ENCODE results near the gene DYRK1A. TPM values are rescaled to one million over a fixed set of nuclear protein-coding genes. Genes with fewer than 3 reads are reported as not detected.
A peak's percentile ranks its signal among the peaks of the same experiment; 100 is the strongest.

DYRK1A gene
- total and polyA plus RNA-seq, 11 donors, result 24.5 to 96.6 (median 69.0) TPM

- Histone ChIP-seq H3K27me3 (no peaks in the 10 kb centered on the region), H3K4me3 (no peak overlapping the region), H3K4me1 (peaks cover under 1 to 74% (median 55%) of the 10 kb centered on the region in 12 donors), H3K36me3 (peaks cover 0 to 13% (median 0%) of the 10 kb centered on the region in 9 donors), H3K9me3 (no peaks in the 10 kb centered on the region), H3K27ac (peak overlapping the region in 1 of 12 donors; percentile 8)
- WGBS, 4 donors, result 76 to 86% (median 81%) methylated on average over 7 of the region's 7 CpGs
- no peak for TF ChIP-seq POLR2A (IDR thresholded peaks at IDR 0.05)
- no peak for TF ChIP-seq CTCF (IDR thresholded peaks at IDR 0.05)
- DNase-seq, result no peak
- intact Hi-C loops (cut with DNase I), result loop anchor here in 1 of 10 donors (10.0 kb wide), 1 partner anchor 55 kb away; no protein-coding TSS in a partner anchor
- ATAC-seq, result peak in 1 of 4 donors; percentile 8
Observed at GRCh38 chr21:37429356-37429755, 62.8 kb downstream of the DYRK1A start.

GRCh38 chr21:37430184-37430821, 63.7 kb downstream of the DYRK1A start:
- intact Hi-C loops (cut with DNase I), result no loop called here
- 61 to 78% (median 67%) methylated on average over 6 of the region's 6 CpGs for WGBS, 4 donors
- no peak for DNase-seq
- Histone ChIP-seq H3K27me3 (no peaks in the 10 kb centered on the region), H3K4me3 (no peak overlapping the region), H3K36me3 (peaks cover 0 to 13% (median 0%) of the 10 kb centered on the region in 9 donors), H3K9me3 (no peaks in the 10 kb centered on the region), H3K27ac (peak overlapping the region in 6 of 12 donors; percentile 3 to 51 (median 36)), H3K4me1 (peaks cover 1 to 73% (median 55%) of the 10 kb centered on the region in 12 donors)
- peak in 3 of 4 donors; percentile 9 to 49 (median 11) for ATAC-seq
- TF ChIP-seq POLR2A (IDR thresholded peaks at IDR 0.05) (no peak), CTCF (IDR thresholded peaks at IDR 0.05) (no peak)

- peaks cover 11 to 76% (median 56%) of the 10 kb centered on the region in 12 donors for H3K4me1 ChIP-seq
- no peaks in the 10 kb centered on the region for H3K9me3 ChIP-seq
- ATAC-seq (no peak), DNase-seq (no peak)
- no peak overlapping the region for H3K4me3 ChIP-seq
- 43 to 61% (median 52%) methylated on average over 4 of the region's 4 CpGs for WGBS, 4 donors
- no peaks in the 10 kb centered on the region for H3K27me3 ChIP-seq
- peaks cover 0 to 13% (median 0%) of the 10 kb centered on the region in 9 donors for H3K36me3 ChIP-seq
- intact Hi-C loops (cut with DNase I), result no loop called here
- H3K27ac ChIP-seq, result peak overlapping the region in 9 of 12 donors; percentile 0 to 51 (median 35)
- TF ChIP-seq CTCF (IDR thresholded peaks at IDR 0.05) (no peak), POLR2A (IDR thresholded peaks at IDR 0.05) (no peak)
Observed at GRCh38 chr21:37431243-37431642, 64.7 kb downstream of the DYRK1A start.

GRCh38 chr21:37432710-37433455, 66.3 kb downstream of the DYRK1A start:
- Histone ChIP-seq H3K27ac (no peak overlapping the region), H3K27me3 (no peaks in the 10 kb centered on the region), H3K9me3 (no peaks in the 10 kb centered on the region), H3K4me1 (peaks cover 16 to 90% (median 70%) of the 10 kb centered on the region in 12 donors), H3K4me3 (no peak overlapping the region), H3K36me3 (peaks cover 0 to 13% (median 0%) of the 10 kb centered on the region in 9 donors)
- WGBS, 4 donors, result 82 to 92% (median 87%) methylated on average over 5 of the region's 5 CpGs
- no peak for DNase-seq
- no peak for ATAC-seq
- TF ChIP-seq POLR2A (IDR thresholded peaks at IDR 0.05), result no peak
- no peak for TF ChIP-seq CTCF (IDR thresholded peaks at IDR 0.05)
- intact Hi-C loops (cut with DNase I), result no loop called here

Data from heart left ventricle (tissue), 16 donors.